Neutrophil (primary cell): ENCODE measurements around the gene LCN15.
"Not testable (repeated sequence)": the region's sequence is repeated elsewhere in the genome, so short reads cannot be mapped to it uniquely, and the experiment has no call there.

Source experiments
- H3K27ac ChIP-seq: fragments of 200-600 bp; sonication (generic); 2 replicates; pipeline ENCODE4 v1.5.1; 2016; ENCODE audit warnings: mild to moderate bottlenecking, moderate library complexity
- H3K27me3 ChIP-seq: fragments of 200-600 bp; sonication (generic); 2 replicates; pipeline ENCODE4 v1.6.0; 2016; ENCODE audit warnings: mild to moderate bottlenecking
- H3K36me3 ChIP-seq: fragments of 200-600 bp; sonication (generic); 2 replicates; pipeline ENCODE4 v1.5.1; 2017
- H3K4me1 ChIP-seq, 2 experiments: fragments of 200-600 bp in 1 of 2; sonication (generic) in 1 of 2; 1 replicate in 1 of 2; 2 replicates in 1 of 2; pipeline versions ENCODE4 v1.5.1 to v1.6.1; 2013 to 2016; ENCODE audit warnings: low read depth in 1 of 2, low read length in 1 of 2, mild to moderate bottlenecking in 1 of 2, moderate library complexity in 1 of 2; ENCODE audit not compliant: control insufficient read depth in 1 of 2, insufficient read depth in 1 of 2
- H3K4me3 ChIP-seq, 2 experiments: fragments of 200-600 bp in 1 of 2; sonication (generic) in 1 of 2; 1 replicate in 1 of 2; 2 replicates in 1 of 2; pipeline ENCODE4 v1.5.1; 2013 to 2016; ENCODE audit warnings: low read depth in 1 of 2, low read length in 1 of 2, mild to moderate bottlenecking in 1 of 2, moderate library complexity in 1 of 2
- H3K9me3 ChIP-seq: fragments of 200-600 bp; sonication (generic); 2 replicates; pipeline ENCODE4 v1.5.1; 2016
- CTCF ChIP-seq: fragments of 200-600 bp; sonication (generic); IDR thresholded peaks from 2 replicates; pipeline ENCODE4 v1.5.1; 2016; ENCODE audit warnings: antibody characterized with exemption

The LCN15 gene

GRCh38 chr9:136791516-136792276, 27.4 kb upstream of the LCN15 start:
- Histone ChIP-seq H3K4me1 (peaks cover 42 to 63% of the 10 kb centered on the region in 2 experiments), H3K27ac (peak overlapping the region; percentile 96), H3K4me3 (peak overlapping the region; percentile 73 to 89), H3K36me3 (no peaks in the 10 kb centered on the region), H3K9me3 (no peaks in the 10 kb centered on the region), H3K27me3 (peaks cover 7% of the 10 kb centered on the region)
- TF ChIP-seq CTCF, result peak; percentile 84

- H3K4me3 ChIP-seq, result peak within 1 kb of the TSS; percentile 73 to 89
- H3K27me3 ChIP-seq, result no peaks in the 10 kb centered on the region
- H3K36me3 ChIP-seq, result no peaks in the 10 kb centered on the region
- no peak for TF ChIP-seq CTCF
- H3K9me3 ChIP-seq, result no peaks in the 10 kb centered on the region
- H3K27ac ChIP-seq, result peak within 1 kb of the TSS; percentile 96
- peaks cover 39 to 60% of the 10 kb centered on the region in 2 experiments for H3K4me1 ChIP-seq
Measured at GRCh38 chr9:136790640-136791515, 26.6 kb upstream of the LCN15 start, which contains the start of gene TMEM141. TMEM141 (plus strand) TSS chr9:136791344; CDS start chr9:136791371, 27 bp downstream.

GRCh38 chr9:136789523-136789937, 25.2 kb upstream of the LCN15 start:
- H3K4me3 ChIP-seq, result no peak overlapping the region
- no peaks in the 10 kb centered on the region for H3K27me3 ChIP-seq
- no peaks in the 10 kb centered on the region for H3K9me3 ChIP-seq
- H3K27ac ChIP-seq, result no peak overlapping the region
- no peak for TF ChIP-seq CTCF
- no peaks in the 10 kb centered on the region for H3K36me3 ChIP-seq
- peaks cover 26 to 47% of the 10 kb centered on the region in 2 experiments for H3K4me1 ChIP-seq

GRCh38 chr9:136788644-136789522, 24.6 kb upstream of the LCN15 start:
- not testable (repeated sequence) for H3K27ac ChIP-seq, H3K27me3 ChIP-seq, H3K9me3 ChIP-seq, H3K36me3 ChIP-seq, H3K4me3 ChIP-seq
- H3K4me1 ChIP-seq, result peaks cover 23 to 40% of the 10 kb centered on the region in 2 experiments

GRCh38 chr9:136787690-136788400, 23.5 kb upstream of the LCN15 start:
- H3K9me3 ChIP-seq, result no peaks in the 10 kb centered on the region
- no peak overlapping the region for H3K27ac ChIP-seq
- no peaks in the 10 kb centered on the region for H3K36me3 ChIP-seq
- no peak overlapping the region for H3K4me3 ChIP-seq
- no peaks in the 10 kb centered on the region for H3K27me3 ChIP-seq
- H3K4me1 ChIP-seq, result peaks cover 20 to 31% of the 10 kb centered on the region in 2 experiments
- peak; percentile 88 for TF ChIP-seq CTCF

GRCh38 chr9:136786983-136787382, 22.7 kb upstream of the LCN15 start:
- H3K9me3 ChIP-seq, H3K27ac ChIP-seq, H3K36me3 ChIP-seq, H3K4me3 ChIP-seq, H3K27me3 ChIP-seq: not testable (repeated sequence)
- peaks cover 11 to 23% of the 10 kb centered on the region in 2 experiments for H3K4me1 ChIP-seq
